Endothelial cell of umbilical vein (primary cell): ENCODE measurements around the gene CIROP. TPM values are rescaled to one million over a fixed set of nuclear protein-coding genes. Genes with fewer than 3 reads are reported as not detected.

Experiments
- BruUV-seq: library from RNA; stranded (reverse); fragments of 400-500 nt; replicated peaks from 2 replicates; lab custom pipeline; 2021; lab: Mats Ljungman, UMichigan
- CTCF ChIA-PET: fragments of 300-600, 350-600 bp; sonication (Branson Sonifier 250); formaldehyde crosslinking; loops from one replicate; lab custom pipeline; 2021; ENCODE audit warnings: antibody characterized with exemption, inconsistent platforms; lab: Charles Lee
- POLR2A ChIA-PET: fragments of 300-600, 350-600 bp; sonication (Branson Sonifier 250); formaldehyde crosslinking; loops from one replicate; lab custom pipeline; 2021; ENCODE audit warnings: antibody characterized with exemption, inconsistent platforms; lab: Charles Lee
- DNase-seq: peaks from one replicate; pipeline ENCODE4 v3.0.0-alpha.2; 2011; ENCODE audit warnings: low read depth, low spot score
- FAIRE-seq: peaks from 2 replicates; lab custom pipeline; 2011; peaks lifted over from hg19 to GRCh38; lab: Jason Lieb, UNC
- H2AFZ ChIP-seq: 2 replicates; pipeline ENCODE4 v1.6.0; 2012; ENCODE audit warnings: low read depth, low read length, control low read depth, inconsistent platforms
- H3K27ac ChIP-seq: 2 replicates; pipeline ENCODE4 v1.5.1; 2011; ENCODE audit warnings: low read depth, mild to moderate bottlenecking, control low read depth, low read length, moderate library complexity; ENCODE audit not compliant: insufficient read depth
- H3K27me3 ChIP-seq, 2 experiments: 2 replicates each; pipeline versions ENCODE4 v1.6.0 to v1.6.1; 2011; ENCODE audit warnings: low read length in 2 of 2, mixed read lengths in 1 of 2; ENCODE audit not compliant: control insufficient read depth in 2 of 2, insufficient read depth in 2 of 2
- H3K36me3 ChIP-seq, 2 experiments: 2 replicates in 1 of 2; 3 replicates in 1 of 2; pipeline ENCODE4 v1.5.1; 2011; ENCODE audit warnings: low read length in 2 of 2, mild to moderate bottlenecking in 1 of 2, moderate library complexity in 1 of 2; ENCODE audit not compliant: control insufficient read depth in 2 of 2, insufficient read depth in 2 of 2; ENCODE audit errors: extremely low read depth in 1 of 2
- H3K4me1 ChIP-seq: 3 replicates; pipeline ENCODE4 v1.5.1; 2011; ENCODE audit warnings: mild to moderate bottlenecking, low read length; ENCODE audit not compliant: control insufficient read depth, insufficient read depth; ENCODE audit errors: extremely low read depth
- H3K4me2 ChIP-seq: 2 replicates; pipeline ENCODE4 v1.6.1; 2011; ENCODE audit warnings: low read length, control low read depth, mixed read lengths; ENCODE audit not compliant: insufficient read depth
- H3K4me3 ChIP-seq, 3 experiments: fragments of 200-600 bp in 1 of 3; sonication (generic), shearing (Covaris generic) in 1 of 3; replicated peaks in 1 of 3; 2 replicates each; pipeline ENCODE4 v1.5.1; 2011 to 2016; ENCODE audit warnings: control low read depth in 3 of 3, low read length in 3 of 3, mild to moderate bottlenecking in 2 of 3, inconsistent platforms in 1 of 3, low read depth in 1 of 3, moderate library complexity in 1 of 3; ENCODE audit not compliant: insufficient read depth in 1 of 3
- H3K79me2 ChIP-seq: 2 replicates; pipeline ENCODE4 v1.6.0; 2012; ENCODE audit warnings: low read length, inconsistent platforms; ENCODE audit not compliant: control insufficient read depth, insufficient read depth
- H3K9ac ChIP-seq: replicated peaks from 2 replicates; pipeline ENCODE3; 2011; ENCODE audit warnings: low read length, control low read depth; ENCODE audit not compliant: insufficient read depth; ENCODE audit errors: extremely low read depth
- H3K9me1 ChIP-seq: replicated peaks from 3 replicates; pipeline ENCODE4 v1.6.0; 2011; ENCODE audit warnings: mild to moderate bottlenecking, low read length; ENCODE audit not compliant: control insufficient read depth, insufficient read depth; ENCODE audit errors: extremely low read depth
- H3K9me3 ChIP-seq: replicated peaks from 2 replicates; pipeline ENCODE4 v1.5.1; 2012; ENCODE audit warnings: low read length, inconsistent platforms; ENCODE audit not compliant: control insufficient read depth, insufficient read depth
- H4K20me1 ChIP-seq: replicated peaks from 2 replicates; pipeline ENCODE3; 2011; ENCODE audit warnings: mild to moderate bottlenecking, low read length; ENCODE audit not compliant: control insufficient read depth, insufficient read depth; ENCODE audit errors: extremely low read depth
- CTCF ChIP-seq, 2 donors: IDR thresholded peaks; 1 replicate in 1 of 2; 2 replicates in 1 of 2; pipeline ENCODE4 v1.5.1; 2011; ENCODE audit warnings: low read length in 2 of 2, mild to moderate bottlenecking in 2 of 2, moderate library complexity in 2 of 2, control low read depth in 1 of 2, inconsistent platforms in 1 of 2, low read depth in 1 of 2; ENCODE audit not compliant: insufficient read depth in 1 of 2; ENCODE audit errors: extremely low read depth in 1 of 2
- EZH2 ChIP-seq: IDR thresholded peaks from 2 replicates; pipeline ENCODE4 v1.6.1; 2012; ENCODE audit warnings: borderline replicate concordance, low read depth, mild to moderate bottlenecking, moderate library complexity, low read length, inconsistent platforms; ENCODE audit not compliant: severe bottlenecking
- FOS ChIP-seq: IDR thresholded peaks from 2 replicates; pipeline ENCODE4 v1.6.1; 2011; ENCODE audit warnings: mild to moderate bottlenecking, low read length, moderate library complexity, borderline replicate concordance; ENCODE audit not compliant: insufficient read depth
- GATA2 ChIP-seq: IDR thresholded peaks from 2 replicates; pipeline ENCODE4 v1.7.0; 2011; ENCODE audit warnings: low read depth, mild to moderate bottlenecking, moderate library complexity, mixed read lengths, low read length; ENCODE audit not compliant: insufficient read length, insufficient read depth
- JUN ChIP-seq: IDR thresholded peaks from 2 replicates; pipeline ENCODE4 v1.6.1; 2011; ENCODE audit warnings: borderline replicate concordance, low read depth; ENCODE audit not compliant: insufficient read length, insufficient read depth
- MAX ChIP-seq: IDR thresholded peaks from 2 replicates; pipeline ENCODE4 v1.6.1; 2011; ENCODE audit not compliant: insufficient read depth, insufficient read length
- MYC ChIP-seq: IDR thresholded peaks from one replicate; pipeline ENCODE4 v1.6.1; 2011; ENCODE audit warnings: mild to moderate bottlenecking, low read depth, low read length
- POLR2A ChIP-seq: IDR thresholded peaks from 2 replicates; pipeline ENCODE4 v1.6.1; 2012; ENCODE audit warnings: low read depth, mild to moderate bottlenecking, control low read depth, low read length
- POLR2AphosphoS5 ChIP-seq: IDR thresholded peaks from 2 replicates; pipeline ENCODE4 v1.6.1; 2012; ENCODE audit warnings: low read depth, mild to moderate bottlenecking, control low read depth, low read length, moderate library complexity; ENCODE audit not compliant: insufficient read depth
- dilution Hi-C: fragments of 300-500 bp; cut with MboI; formaldehyde crosslinking; loops from one replicate; pipeline ENCODE4 v1.15.0; 2019; ENCODE audit warnings: low sequenced_read_pairs; ENCODE audit not compliant: extremely low pct_ligation_motif_present
- intact Hi-C: fragments of 100-400 bp; cut with micrococcal nuclease; formaldehyde crosslinking; loops from one replicate; pipeline ENCODE4 v1.10.0; 2022
- polyA plus RNA-seq, 4 experiments: library from polyadenylated mRNA; depleted of rRNA in 3 of 4; stranded (reverse) in 3 of 4; unstranded in 1 of 4; fragments of >200 nt; gene quantifications; 2 replicates each; pipeline versions ENCODE4 v1.2.1 to v1.2.3, GENCODE V29; 2011 to 2012; ENCODE audit warnings: missing spikeins in 1 of 4
- total RNA-seq: library from RNA; stranded (reverse); gene quantifications from 2 replicates; pipeline ENCODE4 v1.2.3, GENCODE V29; 2021

CIROP gene
- total and polyA plus RNA-seq, 2 donors (not counting 3 experiments of a cell fraction or from before 2014, with no cell fraction given): not detected

- ChIA-PET POLR2A (no interaction called here), CTCF (interaction anchor here (1.4 to 6.4 kb wide), 2 partner anchors 15 to 19 kb away, joined by 6 to 43 read pairs; no protein-coding TSS in a partner anchor)
- Histone ChIP-seq H4K20me1 (no peaks in the 10 kb centered on the region), H2AFZ (no peak overlapping the region), H3K27me3 (no peaks in the 10 kb centered on the region), H3K4me2 (no peak overlapping the region), H3K4me3 (no peak overlapping the region), H3K4me1 (peaks cover 8% of the 10 kb centered on the region), H3K36me3 (no peaks in the 10 kb centered on the region), H3K9ac (no peak overlapping the region), H3K79me2 (no peaks in the 10 kb centered on the region), H3K9me1 (no peaks in the 10 kb centered on the region), H3K27ac (no peak overlapping the region), H3K9me3 (no peaks in the 10 kb centered on the region)
- BruUV-seq: no TSS peak
- intact Hi-C loops: no loop called here
- no peak for FAIRE-seq
- dilution Hi-C loops: no loop called here
- no peak for DNase-seq
- TF ChIP-seq CTCF (IDR thresholded peaks at IDR 0.05; ENCODE audit: extremely low read depth in 1 of 2, insufficient read depth in 1 of 2, low read depth in 1 of 2, low read length in 2 of 2) (no peak), POLR2A (no peak), FOS (no peak), JUN (no peak), GATA2 (no peak), MYC (no peak), MAX (no peak), POLR2AphosphoS5 (no peak), EZH2 (no peak)
Measured at GRCh38 chr14:23139874-23140273, 35.1 kb upstream of the CIROP start.
